ENCODE results near the gene CRK. TPM values are rescaled to one million over a fixed set of nuclear protein-coding genes. Genes with fewer than 3 reads are reported as not detected.

Gene CRK
- total RNA-seq, 2 donors from 2014 or later: 50.5 to 52.3 TPM

GRCh38 chr17:1497831-1498230, 41.8 kb upstream of the CRK start:
- Histone ChIP-seq H3K4me1 (ENCODE audit: control insufficient read depth, insufficient read depth, low read length) (no peaks in the 10 kb centered on the region), H3K9ac (ENCODE audit: extremely low read depth, low read length, poor library complexity, severe bottlenecking) (no peak overlapping the region), H3K36me3 (ENCODE audit: control insufficient read depth, insufficient read depth, low read length) (no peaks in the 10 kb centered on the region), H3K4me3 (ENCODE audit: low read length) (no peak overlapping the region), H3K27me3 (ENCODE audit: control insufficient read depth, insufficient read depth, low read length, poor library complexity, severe bottlenecking) (no peaks in the 10 kb centered on the region), H3K27ac (ENCODE audit: low read depth, low read length) (no peak overlapping the region), H3K9me3 (ENCODE audit: control insufficient read depth, low read length) (no peaks in the 10 kb centered on the region)
- no peak for DNase-seq
- 92 to 96% methylated on average over 12 to 15 of the region's 15 CpGs for WGBS, 2 experiments (ENCODE audit: insufficient coverage in 1 of 2, insufficient read length in 1 of 2)
- Mint-ChIP-seq H3K27me3 (ENCODE audit: insufficient read depth) (no peaks in the 10 kb centered on the region), H3K36me3 (ENCODE audit: low read depth) (peaks cover 7% of the 10 kb centered on the region), H3K4me1 (peaks cover 9% of the 10 kb centered on the region), H3K27ac (no peak overlapping the region), H3K9me3 (no peaks in the 10 kb centered on the region), H3K4me3 (no peak overlapping the region)
- TF ChIP-seq CTCF (conservative IDR thresholded peaks at IDR 0.05): no peak

DNA sequence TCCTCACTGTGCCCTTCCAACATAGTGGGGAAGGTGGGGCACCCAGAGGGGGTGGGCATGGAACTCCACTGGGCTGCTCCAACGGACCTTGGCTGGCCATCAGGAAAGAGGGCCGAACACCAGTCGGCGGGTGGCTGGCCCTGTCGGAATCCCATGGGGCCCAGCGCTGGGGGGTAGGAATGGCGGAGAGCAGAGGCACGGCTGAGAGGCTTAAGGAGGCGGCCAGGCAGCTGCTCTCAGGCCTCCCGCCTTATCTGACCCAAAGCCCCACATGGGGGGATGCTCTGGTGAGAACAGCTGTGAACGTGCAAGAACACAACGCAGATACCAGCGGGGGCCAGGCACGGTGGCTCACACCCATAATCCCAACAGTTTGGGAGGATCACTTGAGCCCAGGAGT, 40.8 kb upstream of the CRK start:
- H3K9ac ChIP-seq (ENCODE audit: extremely low read depth, low read length, poor library complexity, severe bottlenecking): no peak overlapping the region
- Mint-ChIP-seq H3K4me3 (no peak overlapping the region), H3K9me3 (no peaks in the 10 kb centered on the region), H3K27me3 (ENCODE audit: insufficient read depth) (peaks cover 2% of the 10 kb centered on the region), H3K27ac (no peak overlapping the region), H3K4me1 (peaks cover 12% of the 10 kb centered on the region), H3K36me3 (ENCODE audit: low read depth) (peaks cover 7% of the 10 kb centered on the region)
- WGBS, 2 experiments (ENCODE audit: insufficient coverage in 1 of 2, insufficient read length in 1 of 2): 94% methylated on average over 7 to 14 of the region's 14 CpGs
- H3K4me3 ChIP-seq (ENCODE audit: low read length): no peak overlapping the region
- H3K36me3 ChIP-seq (ENCODE audit: control insufficient read depth, insufficient read depth, low read length): no peaks in the 10 kb centered on the region
- H3K27ac ChIP-seq (ENCODE audit: low read depth, low read length): no peak overlapping the region
- no peak for TF ChIP-seq CTCF (conservative IDR thresholded peaks at IDR 0.05)
- no peaks in the 10 kb centered on the region for H3K9me3 ChIP-seq (ENCODE audit: control insufficient read depth, low read length)
- H3K27me3 ChIP-seq (ENCODE audit: control insufficient read depth, insufficient read depth, low read length, poor library complexity, severe bottlenecking): no peaks in the 10 kb centered on the region
- DNase-seq: no peak
- H3K4me1 ChIP-seq (ENCODE audit: control insufficient read depth, insufficient read depth, low read length): no peaks in the 10 kb centered on the region

DNA sequence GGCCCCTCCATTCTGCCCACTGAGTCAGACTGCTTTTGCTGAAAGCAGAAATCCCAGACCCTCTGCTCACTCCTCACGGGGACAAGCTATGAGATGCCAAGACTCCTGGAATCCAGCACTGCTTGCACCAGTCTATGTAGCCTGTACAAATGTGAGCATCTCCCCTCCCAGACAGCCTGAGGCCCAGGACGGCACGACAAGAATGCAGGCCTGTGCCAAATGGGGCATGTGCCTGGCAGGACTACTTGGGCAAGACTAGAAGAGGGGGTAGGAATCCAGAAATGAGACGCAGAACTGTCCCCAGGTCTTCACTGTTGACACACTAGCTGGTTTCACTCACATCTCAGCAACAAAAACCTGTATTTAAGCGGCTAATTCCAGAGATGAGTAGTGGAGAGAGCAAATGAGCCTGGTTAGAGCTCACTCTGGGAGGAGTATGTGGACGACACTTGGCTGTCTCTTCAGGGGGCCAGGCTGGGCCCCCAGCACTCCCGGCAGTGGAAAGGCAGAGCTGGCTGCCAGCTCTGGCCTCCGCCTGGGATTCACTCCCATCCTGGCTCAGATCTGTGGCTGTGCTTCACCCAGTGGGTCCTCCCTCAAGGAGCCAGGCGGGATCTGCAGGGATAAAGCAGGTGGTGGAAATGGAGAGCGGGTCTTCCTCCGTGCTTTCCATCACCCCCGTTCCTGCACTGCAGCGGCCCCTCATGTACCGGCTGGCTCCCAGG, 39.4 kb upstream of the CRK start:
- TF ChIP-seq CTCF (conservative IDR thresholded peaks at IDR 0.05): no peak
- Histone ChIP-seq H3K4me3 (ENCODE audit: low read length) (no peak overlapping the region), H3K27me3 (ENCODE audit: control insufficient read depth, insufficient read depth, low read length, poor library complexity, severe bottlenecking) (no peaks in the 10 kb centered on the region), H3K36me3 (ENCODE audit: control insufficient read depth, insufficient read depth, low read length) (no peaks in the 10 kb centered on the region), H3K4me1 (ENCODE audit: control insufficient read depth, insufficient read depth, low read length) (no peaks in the 10 kb centered on the region), H3K9ac (ENCODE audit: extremely low read depth, low read length, poor library complexity, severe bottlenecking) (no peak overlapping the region), H3K9me3 (ENCODE audit: control insufficient read depth, low read length) (no peaks in the 10 kb centered on the region), H3K27ac (ENCODE audit: low read depth, low read length) (no peak overlapping the region)
- Mint-ChIP-seq H3K27me3 (ENCODE audit: insufficient read depth) (peaks cover 3% of the 10 kb centered on the region), H3K36me3 (ENCODE audit: low read depth) (peaks cover 7% of the 10 kb centered on the region), H3K4me1 (peaks cover 18% of the 10 kb centered on the region), H3K4me3 (no peak overlapping the region), H3K27ac (no peak overlapping the region), H3K9me3 (no peaks in the 10 kb centered on the region)
- DNase-seq: no peak
- 93 to 96% methylated on average over 7 to 14 of the region's 14 CpGs for WGBS, 2 experiments (ENCODE audit: insufficient coverage in 1 of 2, insufficient read length in 1 of 2)
